Measurements from ENCODE around the gene BMPR1A.

GRCh38 chr10:86715156-86715795 lies 41.1 kb upstream of the BMPR1A start:
- TF ChIP-seq CTCF (conservative IDR thresholded peaks at IDR 0.05; ENCODE audit: low read depth in 2 of 2) (no peak), EZH2phosphoT487 (IDR thresholded peaks at IDR 0.05; ENCODE audit: unreplicated experiment) (no peak), ZNF462 (CRISPR knock-in tag; IDR thresholded peaks at IDR 0.05) (no peak), EZH2 (IDR thresholded peaks at IDR 0.05; ENCODE audit: low read depth, unreplicated experiment) (no peak), CREB1 (CRISPR knock-in tag; IDR thresholded peaks at IDR 0.05; ENCODE audit: low read depth) (no peak), POLR2AphosphoS5 (IDR thresholded peaks at IDR 0.05; ENCODE audit: low read depth) (no peak), JUNB (IDR thresholded peaks at IDR 0.05; ENCODE audit: unreplicated experiment) (no peak), REST (IDR thresholded peaks at IDR 0.05; ENCODE audit: unreplicated experiment) (no peak)
